Loucy (cell line): ENCODE measurements around the gene GYG1.

Source experiments
- H2AFZ ChIP-seq: fragments of 200-600 bp; sonication (generic); 2 replicates; pipeline ENCODE4 v1.6.0; 2016; ENCODE audit warnings: antibody characterized with exemption, mild to moderate bottlenecking, low read length, moderate library complexity
- H3F3A ChIP-seq: fragments of 200-600 bp; 2 replicates; pipeline ENCODE4 v1.6.0; 2016; ENCODE audit warnings: antibody characterized with exemption, low read depth, mild to moderate bottlenecking
- H3K27me3 ChIP-seq: fragments of 200-600 bp; sonication (generic); 2 replicates; pipeline ENCODE4 v1.6.1; 2014; ENCODE audit warnings: low read length, mild to moderate bottlenecking; ENCODE audit not compliant: insufficient read depth, poor library complexity, severe bottlenecking
- H3K36me3 ChIP-seq: fragments of 200-600 bp; sonication (generic); 2 replicates; pipeline ENCODE4 v1.6.1; 2016; ENCODE audit warnings: low read length; ENCODE audit not compliant: insufficient read depth
- H3K4me1 ChIP-seq: fragments of 200-600 bp; sonication (generic); 2 replicates; pipeline ENCODE4 v1.5.1; 2014; ENCODE audit warnings: low read length, mild to moderate bottlenecking; ENCODE audit not compliant: insufficient read depth, poor library complexity, severe bottlenecking
- H3K4me2 ChIP-seq: fragments of 200-600 bp; sonication (generic); 2 replicates; pipeline ENCODE4 v1.6.0; 2014; ENCODE audit warnings: antibody characterized with exemption, low read length, low read depth, mild to moderate bottlenecking; ENCODE audit not compliant: poor library complexity, severe bottlenecking
- H3K4me3 ChIP-seq: fragments of 200-600 bp; sonication (generic); 2 replicates; pipeline ENCODE4 v1.5.1; 2014; ENCODE audit warnings: low read length, mild to moderate bottlenecking, mixed read lengths; ENCODE audit not compliant: poor library complexity, severe bottlenecking
- H3K79me2 ChIP-seq: fragments of 200-600 bp; sonication (generic); 2 replicates; pipeline ENCODE4 v1.6.1; 2014; ENCODE audit warnings: low read length; ENCODE audit not compliant: insufficient read depth
- H3K9ac ChIP-seq: fragments of 200-600 bp; sonication (generic); 2 replicates; pipeline ENCODE4 v1.6.0; 2014; ENCODE audit warnings: mild to moderate bottlenecking, low read depth, low read length, moderate library complexity; ENCODE audit not compliant: poor library complexity, severe bottlenecking
- H3K9me2 ChIP-seq: fragments of 200-600 bp; sonication (generic); replicated peaks from 2 replicates; pipeline ENCODE4 v1.6.1; 2016; ENCODE audit warnings: low read depth, low read length, mixed read lengths
- H3K9me3 ChIP-seq: fragments of 200-600 bp; sonication (generic); 2 replicates; pipeline ENCODE4 v1.6.1; 2014; ENCODE audit warnings: mild to moderate bottlenecking, antibody characterized with exemption, low read length, low read depth; ENCODE audit not compliant: insufficient read depth
- H4K20me1 ChIP-seq: fragments of 200-600 bp; sonication (generic); 2 replicates; pipeline ENCODE4 v1.6.0; 2014; ENCODE audit warnings: antibody characterized with exemption, low read length, mild to moderate bottlenecking; ENCODE audit not compliant: insufficient read depth, poor library complexity, severe bottlenecking
- EZH2phosphoT487 ChIP-seq: fragments of 200-600 bp; IDR thresholded peaks from 2 replicates; pipeline ENCODE4 v1.6.1; 2018; ENCODE audit warnings: antibody characterized with exemption, mild to moderate bottlenecking, moderate library complexity, borderline replicate concordance
- TF ChIP-seq, protein P1 (sequence below): fragments of 200-600 bp; sonication (generic); conservative IDR thresholded peaks from 2 replicates; pipeline ENCODE4 v1.5.1; 2014; ENCODE audit warnings: mild to moderate bottlenecking, antibody characterized with exemption, low read length

GYG1 gene

DNA sequence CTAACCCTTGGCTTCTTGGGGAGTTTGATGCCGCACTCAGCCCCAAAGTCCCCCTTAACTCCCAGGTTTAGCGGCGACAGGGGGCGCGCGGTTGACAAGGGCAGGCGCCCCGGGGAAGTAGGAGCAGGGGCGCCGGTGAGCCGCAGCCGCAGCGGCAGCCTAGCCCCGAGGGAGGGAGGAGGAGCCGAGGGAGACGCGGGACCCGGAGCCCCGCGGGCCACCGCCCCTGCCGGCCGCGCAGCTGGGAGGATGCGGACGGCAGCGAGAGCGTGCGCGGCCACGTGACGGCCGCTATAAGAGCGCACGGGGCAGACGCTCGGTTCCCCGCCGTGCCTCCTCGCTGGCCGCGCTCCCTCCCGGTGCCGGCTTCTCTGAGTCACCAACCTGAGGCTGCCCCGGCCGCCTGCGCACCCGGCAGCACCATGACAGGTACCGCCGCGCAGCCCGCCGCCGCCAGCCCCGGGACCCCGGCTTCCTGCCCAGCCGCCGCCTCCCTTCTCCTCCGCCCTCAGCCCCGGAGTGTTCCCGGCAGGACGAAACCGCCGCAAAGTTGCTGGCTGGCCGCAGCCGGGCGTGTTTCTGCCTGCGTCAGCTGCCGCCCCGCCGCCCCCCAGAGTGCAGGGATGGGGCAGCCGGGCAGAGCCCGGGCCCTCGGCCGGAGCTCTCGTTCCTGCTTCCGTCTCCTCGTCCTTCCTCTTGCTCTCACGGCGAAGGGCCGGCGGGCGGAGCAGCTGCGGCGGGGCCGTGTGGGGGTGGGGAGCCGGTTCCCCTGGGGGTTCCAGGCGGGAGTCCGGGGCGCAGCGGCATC is at the start of gene GYG1:
Gene GYG1, plus strand, starts transcription at position 322 of the 808 bp plus-strand sequence. Its CDS starts 101 bp downstream, at position 423.
- no peaks in the 10 kb centered on the region for H3K9me2 ChIP-seq
- peaks cover 7% of the 10 kb centered on the region for H4K20me1 ChIP-seq
- peak within 1 kb of the TSS; percentile 86 for H3K9ac ChIP-seq
- H3K9me3 ChIP-seq = no peaks in the 10 kb centered on the region
- peaks cover 38% of the 10 kb centered on the region for H3K4me1 ChIP-seq
- 0 out of 2 replicates have a peak, but pooled peaks cover 4% of the 10 kb centered on the region for H3K36me3 ChIP-seq
- peak within 1 kb of the TSS; percentile 79 for H3K4me3 ChIP-seq
- peak within 1 kb of the TSS; percentile 100 for H2AFZ ChIP-seq
- peaks cover 26% of the 10 kb centered on the region; the same call in 1 of the 2 replicates for H3K79me2 ChIP-seq
- no peaks in the 10 kb centered on the region for H3K27me3 ChIP-seq
- H3K4me2 ChIP-seq = peak within 1 kb of the TSS; percentile 78
- no peaks in the 10 kb centered on the region for H3F3A ChIP-seq
- no peak for TF ChIP-seq EZH2phosphoT487
- TF ChIP-seq, protein P1, sequence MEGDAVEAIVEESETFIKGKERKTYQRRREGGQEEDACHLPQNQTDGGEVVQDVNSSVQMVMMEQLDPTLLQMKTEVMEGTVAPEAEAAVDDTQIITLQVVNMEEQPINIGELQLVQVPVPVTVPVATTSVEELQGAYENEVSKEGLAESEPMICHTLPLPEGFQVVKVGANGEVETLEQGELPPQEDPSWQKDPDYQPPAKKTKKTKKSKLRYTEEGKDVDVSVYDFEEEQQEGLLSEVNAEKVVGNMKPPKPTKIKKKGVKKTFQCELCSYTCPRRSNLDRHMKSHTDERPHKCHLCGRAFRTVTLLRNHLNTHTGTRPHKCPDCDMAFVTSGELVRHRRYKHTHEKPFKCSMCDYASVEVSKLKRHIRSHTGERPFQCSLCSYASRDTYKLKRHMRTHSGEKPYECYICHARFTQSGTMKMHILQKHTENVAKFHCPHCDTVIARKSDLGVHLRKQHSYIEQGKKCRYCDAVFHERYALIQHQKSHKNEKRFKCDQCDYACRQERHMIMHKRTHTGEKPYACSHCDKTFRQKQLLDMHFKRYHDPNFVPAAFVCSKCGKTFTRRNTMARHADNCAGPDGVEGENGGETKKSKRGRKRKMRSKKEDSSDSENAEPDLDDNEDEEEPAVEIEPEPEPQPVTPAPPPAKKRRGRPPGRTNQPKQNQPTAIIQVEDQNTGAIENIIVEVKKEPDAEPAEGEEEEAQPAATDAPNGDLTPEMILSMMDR = peak; percentile 61

DNA sequence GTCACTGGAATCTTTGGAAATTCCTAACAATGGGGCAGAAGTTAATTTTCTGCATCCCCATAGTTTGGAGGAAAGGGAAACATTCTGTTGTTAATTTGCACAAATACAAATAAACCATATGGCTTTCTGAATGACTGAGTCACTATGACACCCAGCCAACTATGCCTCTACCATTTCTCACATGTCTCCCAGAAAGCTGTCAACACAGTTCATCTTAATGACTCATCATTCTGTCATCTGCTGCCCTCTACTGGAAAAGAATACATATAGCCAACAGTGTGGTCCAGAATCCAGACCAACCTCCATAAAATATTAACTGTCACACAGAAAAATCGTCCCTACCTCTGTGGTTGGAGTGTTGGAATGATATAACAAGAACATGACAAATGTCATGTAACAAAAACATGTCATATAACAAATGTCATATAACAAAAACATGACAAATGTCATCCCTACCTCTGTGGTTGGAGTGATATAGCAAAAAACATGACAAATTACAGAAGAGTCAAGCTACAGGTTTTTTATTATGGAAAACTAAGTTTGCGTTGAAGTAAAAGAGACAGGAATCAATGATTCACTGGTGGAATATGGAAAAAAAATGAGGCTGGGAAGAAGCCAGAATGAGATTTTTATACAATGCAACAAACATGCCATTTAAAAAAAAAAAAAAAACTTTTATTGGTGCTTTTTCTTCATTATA is 47.7 kb upstream of the GYG1 start:
- Histone ChIP-seq H3K79me2 (no peaks in the 10 kb centered on the region), H4K20me1 (no peaks in the 10 kb centered on the region), H3F3A (no peaks in the 10 kb centered on the region), H3K9me3 (no peaks in the 10 kb centered on the region), H3K4me1 (no peaks in the 10 kb centered on the region), H3K4me2 (no peak overlapping the region), H3K4me3 (no peak overlapping the region), H3K9me2 (no peaks in the 10 kb centered on the region), H3K36me3 (no peaks in the 10 kb centered on the region), H3K9ac (no peak overlapping the region), H2AFZ (no peak overlapping the region), H3K27me3 (no peaks in the 10 kb centered on the region)
- TF ChIP-seq, protein P1 = peak; percentile 92
- TF ChIP-seq EZH2phosphoT487 = no peak

DNA sequence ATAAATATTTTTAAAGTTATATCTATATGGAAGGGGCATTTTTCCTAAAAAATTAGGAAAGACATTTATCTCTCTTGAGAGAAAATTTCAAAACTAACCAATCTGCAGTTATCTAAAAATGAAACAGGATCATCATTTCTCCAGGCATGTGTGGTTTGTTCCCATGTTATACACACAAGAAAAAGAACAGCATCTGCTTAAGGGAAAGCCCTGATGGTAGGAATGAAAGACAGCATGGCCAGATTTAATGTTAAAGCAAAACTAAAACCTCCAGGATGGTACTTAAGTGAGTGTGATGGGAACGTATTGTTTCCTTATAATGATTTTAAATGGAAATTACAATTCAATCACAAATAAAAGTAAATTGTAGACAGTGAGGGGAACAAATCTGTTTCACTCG is 46.2 kb upstream of the GYG1 start:
- H3K9me2 ChIP-seq = no peaks in the 10 kb centered on the region
- H3F3A ChIP-seq = no peaks in the 10 kb centered on the region
- H4K20me1 ChIP-seq = no peaks in the 10 kb centered on the region
- TF ChIP-seq, protein P1 = no peak
- no peak for TF ChIP-seq EZH2phosphoT487
- no peaks in the 10 kb centered on the region for H3K4me1 ChIP-seq
- H3K36me3 ChIP-seq = no peaks in the 10 kb centered on the region
- H3K79me2 ChIP-seq = no peaks in the 10 kb centered on the region
- no peak overlapping the region for H3K4me3 ChIP-seq
- H3K4me2 ChIP-seq = no peak overlapping the region
- no peaks in the 10 kb centered on the region for H3K27me3 ChIP-seq
- no peaks in the 10 kb centered on the region for H3K9me3 ChIP-seq
- no peak overlapping the region for H3K9ac ChIP-seq
- no peak overlapping the region for H2AFZ ChIP-seq
